HG03108 (cell line): Measurements from ENCODE around the gene XRN2.
"Not testable (repeated sequence)": the region's sequence is repeated elsewhere in the genome, so short reads cannot be mapped to it uniquely, and the experiment has no call there.

Source experiments
- ATAC-seq: cut with Tn5 transposase; IDR thresholded peaks from one replicate; pipeline ENCODE4 v1.9.1; 2021; ENCODE audit warnings: moderate library complexity; ENCODE audit not compliant: unreplicated experiment

The XRN2 gene

DNA sequence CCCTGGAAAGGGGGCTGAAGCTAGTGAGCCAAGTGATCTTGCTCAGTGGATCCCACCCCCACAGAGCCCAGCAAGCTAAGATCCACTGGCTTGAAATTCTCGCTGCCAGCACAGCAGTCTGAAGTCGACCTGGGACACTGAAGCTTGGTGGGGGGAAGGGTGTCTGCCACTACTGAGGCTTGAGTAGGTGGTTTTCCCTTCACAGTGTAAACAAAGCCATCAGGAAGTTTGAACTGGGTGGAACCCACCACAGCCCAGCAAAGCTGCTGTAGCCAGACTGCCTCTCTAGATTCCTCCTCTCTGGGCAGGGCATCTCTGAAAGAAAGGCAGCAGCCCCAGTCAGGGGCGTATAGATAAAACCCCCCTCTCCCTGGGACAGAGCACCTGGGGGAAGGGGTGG lies 110.9 kb downstream of the XRN2 start:
- not testable (repeated sequence) for ATAC-seq

DNA sequence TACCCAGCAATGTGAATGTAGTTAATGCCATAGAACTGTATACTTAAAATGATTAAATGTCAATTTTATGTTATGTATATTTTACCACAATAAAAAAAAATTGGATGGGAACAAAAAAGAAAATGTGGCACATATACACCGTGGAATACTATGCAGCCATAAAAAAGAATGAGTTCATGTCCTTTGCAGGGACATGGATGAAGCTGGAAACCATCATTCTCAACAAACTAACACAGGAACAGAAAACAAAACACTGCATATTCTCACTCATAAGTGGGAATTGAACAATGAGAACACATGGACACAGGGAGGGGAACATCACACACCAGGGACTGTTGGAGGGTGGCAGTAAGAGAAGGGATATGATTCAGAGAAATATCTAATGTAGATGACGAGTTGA lies 116.0 kb downstream of the XRN2 start:
- not testable (repeated sequence) for ATAC-seq

DNA sequence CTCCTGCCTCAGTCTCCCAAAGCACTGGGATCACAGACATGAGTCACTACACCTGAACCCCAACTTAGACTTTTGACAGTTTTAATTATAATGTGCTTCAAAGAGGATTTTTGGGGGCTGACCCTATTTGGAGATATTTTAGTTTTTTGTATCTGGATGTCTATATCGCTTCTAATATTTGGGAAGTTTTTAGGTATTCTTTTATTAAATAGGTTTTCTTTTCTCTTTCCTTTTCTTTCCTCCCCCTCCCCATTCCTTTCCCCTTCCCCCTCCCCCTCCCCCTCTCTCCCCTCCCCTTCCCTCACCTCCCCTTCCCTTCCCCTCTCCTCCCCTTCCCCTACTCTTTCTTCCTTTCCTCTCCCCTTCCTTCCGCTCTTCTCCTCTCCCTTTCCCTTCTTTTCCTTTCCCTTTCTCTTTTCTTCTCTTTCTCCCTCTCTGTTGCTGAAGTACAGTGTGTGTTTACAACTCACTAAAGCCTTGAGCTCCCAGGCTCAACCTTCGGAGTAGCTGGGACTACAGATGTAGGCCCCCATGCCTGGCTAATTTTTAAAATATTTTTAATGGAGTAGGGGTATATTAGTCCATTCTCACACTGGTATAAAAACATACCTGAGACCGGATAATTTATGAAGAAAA lies 118.6 kb downstream of the XRN2 start:
- no peak for ATAC-seq

DNA sequence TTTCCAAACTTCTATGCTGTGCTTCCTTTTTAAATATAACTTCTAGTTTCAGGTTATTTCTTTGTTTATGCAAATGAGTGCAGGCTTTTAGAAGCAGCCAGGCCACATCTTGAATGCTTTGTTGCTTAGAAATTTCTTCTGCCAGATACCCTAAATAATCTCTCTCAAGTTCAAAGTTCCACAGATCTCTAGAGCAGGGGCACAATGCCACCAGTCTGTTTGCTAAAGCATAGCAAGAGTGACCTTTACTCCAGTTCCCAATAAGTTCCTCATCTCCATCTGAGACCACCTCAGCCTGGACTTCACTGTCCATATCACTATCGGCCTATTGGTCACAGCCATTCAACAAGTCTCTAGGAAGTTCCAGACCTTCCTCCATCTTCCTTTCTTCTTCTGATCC lies 120.6 kb downstream of the XRN2 start:
- ATAC-seq = not testable (repeated sequence)

DNA sequence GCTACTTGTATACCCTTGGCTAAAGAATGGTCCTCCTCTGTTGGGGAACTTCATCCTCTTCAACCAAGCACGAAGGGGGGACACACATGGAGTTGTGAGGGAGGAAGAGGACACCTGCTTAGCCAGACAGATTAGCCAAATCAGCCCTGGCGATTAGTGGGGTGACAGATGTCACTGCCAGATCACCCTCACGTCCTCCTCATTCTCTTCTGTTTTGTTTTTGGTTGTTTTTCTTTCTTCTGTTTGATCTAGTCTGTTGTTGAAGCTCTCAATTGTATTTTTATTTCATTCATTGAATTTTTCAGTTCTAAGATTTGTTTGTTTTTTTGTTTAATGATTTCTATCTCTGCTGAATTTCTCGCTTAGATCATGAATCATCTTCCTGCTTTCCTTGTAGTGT lies 121.7 kb downstream of the XRN2 start:
- no peak for ATAC-seq

DNA sequence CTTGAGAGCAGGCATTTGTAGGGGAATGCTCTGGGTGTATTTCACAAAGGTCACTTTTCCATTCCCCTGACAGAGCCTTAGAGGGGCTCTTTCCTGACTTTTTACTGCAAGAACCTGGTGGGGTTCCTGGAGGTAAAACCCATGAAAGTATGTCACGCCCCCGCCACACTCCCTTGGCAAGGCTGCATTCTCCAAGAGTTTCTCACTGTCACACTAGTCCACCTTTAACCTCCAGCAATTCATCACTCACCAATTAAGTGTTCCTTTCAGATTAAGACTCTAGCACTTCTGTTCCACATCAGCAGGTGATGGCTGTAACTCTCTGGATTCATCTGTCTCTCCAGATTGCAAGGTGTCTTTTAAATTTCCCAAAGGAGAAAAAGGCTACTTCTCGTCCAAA lies 126.9 kb downstream of the XRN2 start:
- no peak for ATAC-seq

DNA sequence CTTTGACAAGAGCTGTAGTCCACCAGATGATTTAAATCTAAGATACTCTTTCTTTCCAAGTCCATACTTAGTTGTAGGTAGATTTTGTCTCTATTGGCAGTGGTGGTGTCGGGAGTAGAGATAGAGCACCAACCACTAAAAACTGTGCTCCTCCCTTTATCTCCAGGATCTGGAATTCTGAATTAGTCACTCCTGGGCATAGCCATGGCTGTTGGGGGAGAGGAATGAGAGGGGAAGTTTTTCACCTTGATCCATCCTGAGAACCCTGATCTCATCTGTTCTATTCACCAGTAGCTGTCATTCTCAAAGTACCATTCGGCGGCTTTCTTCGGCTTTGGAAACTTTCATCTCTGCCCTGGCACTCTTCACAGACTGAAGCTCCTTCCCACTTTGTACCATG lies 129.8 kb downstream of the XRN2 start:
- ATAC-seq = no peak

DNA sequence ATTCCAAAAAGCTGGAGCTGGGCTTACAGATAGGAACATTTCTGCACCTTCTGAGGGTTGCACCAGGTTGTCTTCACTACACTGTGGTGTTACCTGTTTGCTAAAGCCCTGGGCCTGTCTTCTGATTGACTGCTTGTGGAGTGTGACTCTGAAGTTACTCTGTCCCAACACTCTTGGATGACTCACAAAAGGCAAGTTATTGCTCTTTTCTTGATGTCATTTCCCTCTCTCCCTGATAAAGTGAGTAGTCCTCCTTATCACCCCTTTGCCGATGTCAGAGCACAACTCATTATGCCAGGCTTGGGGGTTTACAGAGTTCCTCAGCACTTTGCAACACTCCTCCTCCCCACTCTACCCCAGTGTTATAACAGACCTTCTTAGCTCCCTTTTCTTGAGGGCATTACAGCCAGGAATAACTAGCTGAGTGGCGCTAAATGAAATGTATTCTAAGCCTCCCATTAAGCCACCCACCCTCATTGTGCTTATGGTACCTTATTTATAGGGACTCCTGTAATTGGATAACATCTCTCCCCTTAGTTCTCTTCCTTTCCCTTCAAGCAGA lies 130.3 kb downstream of the XRN2 start:
- no peak for ATAC-seq

DNA sequence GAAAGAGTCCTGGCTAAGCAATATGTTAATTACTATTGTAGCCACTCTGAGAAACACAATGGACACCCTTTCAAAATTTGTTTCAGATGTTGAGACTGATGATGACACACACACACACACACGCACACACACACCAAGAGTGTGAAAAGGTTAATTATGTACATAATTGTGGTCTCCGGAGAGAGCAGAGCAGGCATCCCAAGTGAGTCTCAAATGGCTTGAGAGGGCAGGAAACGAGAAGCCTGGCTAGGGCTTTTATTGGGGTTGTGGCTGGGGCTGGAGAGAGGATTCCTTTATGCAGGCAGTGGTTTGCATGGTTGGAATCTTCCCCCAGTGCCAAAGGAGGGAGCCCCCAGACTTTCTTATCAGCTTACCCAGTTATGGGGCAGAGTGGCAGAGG lies 132.4 kb downstream of the XRN2 start:
- no peak for ATAC-seq

DNA sequence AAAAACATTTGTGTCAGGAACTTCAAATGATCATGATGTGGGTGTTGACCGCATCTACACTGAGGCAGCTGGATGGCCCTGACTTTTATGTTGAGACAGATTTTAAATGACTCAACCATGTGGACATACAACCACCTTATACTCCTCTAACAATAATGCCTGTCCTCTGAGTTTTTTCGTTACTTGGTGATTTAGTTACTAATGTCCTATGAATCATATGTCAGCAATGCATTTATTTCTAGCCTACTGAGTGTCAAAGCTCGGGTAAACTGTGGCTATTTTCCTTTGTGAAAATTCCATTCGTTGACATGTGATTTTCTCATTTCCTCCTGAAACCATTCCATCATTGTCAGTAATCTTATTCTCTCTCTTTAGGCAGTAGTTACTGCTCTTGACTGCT lies 133.1 kb downstream of the XRN2 start:
- no peak for ATAC-seq

DNA sequence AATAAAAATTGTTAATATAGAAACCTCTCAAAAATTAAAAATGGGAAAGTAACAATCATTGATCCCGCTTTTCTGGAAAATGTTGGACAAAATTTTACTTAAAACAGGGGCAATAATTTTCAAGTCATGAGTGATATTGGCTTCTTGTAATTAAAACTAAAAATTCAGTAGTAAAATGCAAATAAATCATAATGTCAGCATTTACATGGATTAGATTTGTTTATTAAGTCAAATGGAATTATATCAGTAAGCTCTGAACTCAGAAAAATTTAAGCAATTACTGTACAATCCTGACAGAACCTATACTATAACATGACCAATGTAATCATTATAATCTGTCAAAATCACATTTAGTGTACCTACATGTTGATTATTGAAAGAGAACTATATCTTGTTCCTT lies 134.1 kb downstream of the XRN2 start:
- no peak for ATAC-seq

DNA sequence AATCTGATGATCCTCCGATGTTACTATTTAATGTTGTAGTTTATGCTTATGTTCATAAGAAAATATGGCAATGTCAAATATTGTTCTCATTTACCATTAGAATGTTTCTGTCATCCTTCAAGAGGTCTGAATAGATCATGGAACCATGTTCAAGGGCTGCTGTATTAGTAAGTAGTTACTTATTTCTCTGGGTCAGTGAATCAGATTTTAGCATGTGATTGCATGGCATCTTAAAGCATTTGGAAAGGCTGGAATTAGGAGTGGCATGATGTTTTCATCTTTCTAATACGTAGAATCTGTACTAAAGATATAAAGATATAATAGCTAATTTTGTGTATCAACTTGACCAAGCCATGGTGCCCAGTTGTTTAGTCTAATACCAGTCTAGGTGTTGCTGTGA lies 134.7 kb downstream of the XRN2 start:
- ATAC-seq = no peak
